Activated T-helper 1 cell treated with anti-CD3 and anti-CD28 coated beads, Interleukin-12 subunit alpha, Interleukin-12 subunit beta, Interleukin-2, Interleukin-4 antibody, amounts not matched to agents 30 ng/mL and 10 ng/mL and 1 ng/mL, durations not matched to agents 14 hours and 24 hours and 36 hours (primary cell): Measurements from ENCODE around the gene PTOV1. TPM values are rescaled to one million over a fixed set of nuclear protein-coding genes. Genes with fewer than 3 reads are reported as not detected.
A peak's percentile ranks its signal among the peaks of the same experiment; 100 is the strongest.
"Not testable (repeated sequence)": the region's sequence is repeated elsewhere in the genome, so short reads cannot be mapped to it uniquely, and the experiment has no call there.

Experiments
- DNase-seq: peaks from one replicate; pipeline ENCODE4 v3.0.0; 2021; ENCODE audit warnings: low spot score
- H3K27ac Mint-ChIP-seq: one replicate; pipeline ENCODE4 v1.8.0; 2021; ENCODE audit warnings: mild to moderate bottlenecking, mixed read lengths
- H3K27me3 Mint-ChIP-seq: one replicate; pipeline ENCODE4 v1.8.0; 2022; ENCODE audit warnings: mild to moderate bottlenecking, moderate library complexity, mixed read lengths; ENCODE audit not compliant: insufficient read depth
- H3K36me3 Mint-ChIP-seq: one replicate; pipeline ENCODE4 v1.8.0; 2021; ENCODE audit warnings: low read depth, mixed read lengths
- H3K4me1 Mint-ChIP-seq: one replicate; pipeline ENCODE4 v1.8.0; 2021; ENCODE audit warnings: low read depth, mixed read lengths
- H3K4me3 Mint-ChIP-seq: one replicate; pipeline ENCODE4 v1.8.0; 2021; ENCODE audit warnings: mild to moderate bottlenecking, moderate library complexity, mixed read lengths
- H3K9me3 Mint-ChIP-seq: one replicate; pipeline ENCODE4 v1.8.0; 2021; ENCODE audit warnings: mixed read lengths
- intact Hi-C: fragments of 100-400 bp; cut with micrococcal nuclease; formaldehyde crosslinking; loops from one replicate; pipeline ENCODE4 v1.15.1; 2024
- total RNA-seq: library from RNA; stranded (reverse); gene quantifications from 2 replicates; pipeline ENCODE4 v1.2.3, GENCODE V29; 2022

The PTOV1 gene
- total RNA-seq, 1 donor from 2014 or later = 113 TPM

DNA sequence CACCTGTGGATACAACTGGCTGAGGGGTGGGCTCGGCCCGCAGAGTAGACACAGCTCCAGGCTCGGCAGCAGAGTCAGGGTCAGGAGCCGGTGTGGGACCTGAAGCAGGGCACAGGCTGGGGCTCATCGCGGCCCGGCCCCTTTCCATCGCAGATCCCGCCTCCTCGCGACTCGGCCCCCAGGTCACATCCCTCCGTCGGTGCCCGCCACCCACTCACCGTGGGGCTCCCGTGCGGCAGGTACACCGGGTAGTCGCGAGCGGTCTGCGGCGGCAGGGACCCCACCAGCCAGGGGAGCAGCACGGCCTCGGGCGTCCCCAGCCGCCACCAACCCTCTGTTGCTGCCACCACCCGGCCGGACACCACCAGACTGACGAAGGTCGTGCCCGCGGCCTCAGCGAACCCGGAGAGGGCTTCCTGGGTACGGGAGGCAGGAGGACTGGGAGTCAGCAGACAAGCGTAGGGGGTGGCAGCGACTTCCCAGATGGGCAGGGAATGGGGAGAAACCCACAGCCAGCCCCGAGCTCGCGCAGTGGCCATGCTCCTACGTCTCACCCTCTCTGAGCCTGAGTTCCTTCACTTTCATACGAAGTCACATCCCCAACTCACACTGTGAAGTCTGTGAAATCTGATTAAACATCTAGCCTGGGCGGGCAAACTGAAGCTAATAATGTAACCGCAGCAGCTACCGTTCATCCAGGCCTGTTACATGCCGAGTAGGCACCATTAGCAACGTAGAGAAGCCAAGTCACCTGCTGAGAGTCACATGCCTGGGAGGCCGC lies 41.6 kb upstream of the PTOV1 start:
- peak; percentile 38 for DNase-seq
- Mint-ChIP-seq H3K4me3 (peak overlapping the region; percentile 85), H3K36me3 (peaks cover 10% of the 10 kb centered on the region), H3K27ac (peak overlapping the region; percentile 77), H3K27me3 (no peaks in the 10 kb centered on the region), H3K4me1 (peaks cover 42% of the 10 kb centered on the region), H3K9me3 (no peaks in the 10 kb centered on the region)
- intact Hi-C loops = no loop called here

GRCh38 chr19:49809941-49810389 lies 41.0 kb upstream of the PTOV1 start:
- peak overlapping the region; percentile 43 for H3K27ac Mint-ChIP-seq
- no peaks in the 10 kb centered on the region for H3K27me3 Mint-ChIP-seq
- peaks cover 10% of the 10 kb centered on the region for H3K36me3 Mint-ChIP-seq
- no peaks in the 10 kb centered on the region for H3K9me3 Mint-ChIP-seq
- DNase-seq = no peak
- H3K4me3 Mint-ChIP-seq = peak overlapping the region; percentile 68
- intact Hi-C loops = loop anchor here (5.0 to 10.0 kb wide), 3 partner anchors 175 to 313 kb away; partner anchors contain the start of genes PRR12 and RPS11
- H3K4me1 Mint-ChIP-seq = peaks cover 42% of the 10 kb centered on the region

GRCh38 chr19:49811328-49811727 lies 39.6 kb upstream of the PTOV1 start:
- no peak overlapping the region for H3K27ac Mint-ChIP-seq
- H3K27me3 Mint-ChIP-seq = no peaks in the 10 kb centered on the region
- DNase-seq = no peak
- H3K9me3 Mint-ChIP-seq = no peaks in the 10 kb centered on the region
- peak overlapping the region; percentile 39 for H3K4me3 Mint-ChIP-seq
- H3K4me1 Mint-ChIP-seq = peaks cover 42% of the 10 kb centered on the region
- H3K36me3 Mint-ChIP-seq = peaks cover 8% of the 10 kb centered on the region
- intact Hi-C loops = loop anchor here (5.0 to 10.0 kb wide), 3 partner anchors 173 to 314 kb away; partner anchors contain the start of genes PRR12 and RPS11

DNA sequence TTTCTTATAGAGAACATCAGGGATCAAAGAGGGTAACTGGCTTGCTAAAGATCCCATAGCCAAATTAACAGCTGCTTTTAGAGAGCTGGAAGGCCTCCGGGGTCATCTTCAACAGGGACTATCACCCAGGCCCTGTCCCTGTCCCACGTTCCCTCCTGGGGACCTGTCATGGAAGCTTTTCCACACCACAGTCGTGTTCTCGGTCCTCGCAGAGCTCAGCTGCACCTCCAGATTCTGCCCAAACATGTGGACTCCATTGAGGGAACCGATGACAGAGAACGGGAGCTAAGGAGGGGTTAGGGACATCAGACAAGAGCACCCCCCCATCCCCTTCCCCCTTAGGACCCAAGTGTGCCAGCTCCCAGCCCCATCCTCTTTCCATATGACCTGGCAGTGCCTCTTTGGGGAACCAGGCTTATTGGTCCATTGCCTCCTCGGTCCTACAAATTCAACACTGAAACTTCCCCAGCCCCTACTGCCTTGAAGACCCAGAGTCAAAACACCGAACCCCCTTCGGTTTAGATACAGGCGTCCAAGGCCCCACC lies 38.4 kb upstream of the PTOV1 start:
- Mint-ChIP-seq H3K9me3 (no peaks in the 10 kb centered on the region), H3K27ac (peak overlapping the region; percentile 95), H3K27me3 (no peaks in the 10 kb centered on the region), H3K4me1 (peaks cover 43% of the 10 kb centered on the region), H3K4me3 (peak overlapping the region; percentile 92), H3K36me3 (peaks cover 7% of the 10 kb centered on the region)
- no peak for DNase-seq
- intact Hi-C loops = loop anchor here (2.0 to 10.0 kb wide), 5 partner anchors 96 to 315 kb away; partner anchors contain the start of genes PRMT1, PRR12 and RPS11

GRCh38 chr19:49812997-49813861 lies 37.7 kb upstream of the PTOV1 start, which contains the start of gene FUZ:
TSS of gene FUZ (minus strand) at chr19:49813292. CDS start at chr19:49813106, 186 bp downstream.
- H3K4me1 Mint-ChIP-seq = peaks cover 36% of the 10 kb centered on the region
- intact Hi-C loops = loop anchor here (1.0 to 10.0 kb wide), 11 partner anchors 47 to 316 kb away; partner anchors contain the start of genes PRMT1, PRR12, RPS11 and RRAS
- peak; percentile 89 for DNase-seq
- peak within 1 kb of the TSS; percentile 95 for H3K27ac Mint-ChIP-seq
- H3K36me3 Mint-ChIP-seq = peaks cover 4% of the 10 kb centered on the region
- no peaks in the 10 kb centered on the region for H3K27me3 Mint-ChIP-seq
- H3K4me3 Mint-ChIP-seq = peak within 1 kb of the TSS; percentile 92
- H3K9me3 Mint-ChIP-seq = no peaks in the 10 kb centered on the region

GRCh38 chr19:49814010-49814409 lies 36.9 kb upstream of the PTOV1 start:
- H3K4me1 Mint-ChIP-seq = peaks cover 33% of the 10 kb centered on the region
- no peak overlapping the region for H3K27ac Mint-ChIP-seq
- DNase-seq = no peak
- H3K4me3 Mint-ChIP-seq = peak overlapping the region; percentile 92
- H3K36me3 Mint-ChIP-seq = peaks cover 4% of the 10 kb centered on the region
- no peaks in the 10 kb centered on the region for H3K9me3 Mint-ChIP-seq
- intact Hi-C loops = loop anchor here (5.0 to 10.0 kb wide), 3 partner anchors 171 to 317 kb away; partner anchors contain the start of genes PRR12 and RPS11
- H3K27me3 Mint-ChIP-seq = no peaks in the 10 kb centered on the region

DNA sequence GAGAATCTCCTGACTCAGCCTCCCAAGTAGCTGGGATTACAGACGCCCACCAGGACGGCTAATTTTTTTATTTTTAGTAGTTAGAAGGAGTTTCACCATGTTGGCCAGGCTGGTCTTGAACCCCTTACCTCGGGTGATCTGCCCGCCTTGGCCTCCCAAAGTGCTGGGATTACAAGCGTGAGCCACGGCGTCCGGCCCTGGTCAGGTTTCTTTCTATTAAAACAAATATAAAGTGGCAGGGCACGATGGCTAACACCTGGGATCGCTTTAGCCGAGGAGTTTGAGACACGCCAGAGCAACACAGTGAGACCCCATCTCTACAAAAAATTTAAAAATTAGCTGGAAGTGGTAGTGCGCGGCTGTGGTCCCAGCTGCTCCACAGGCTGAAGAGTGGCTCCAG lies 34.4 kb upstream of the PTOV1 start:
- Mint-ChIP-seq H3K9me3 (no peaks in the 10 kb centered on the region), H3K4me1 (peaks cover 36% of the 10 kb centered on the region), H3K27ac (no peak overlapping the region), H3K27me3 (no peaks in the 10 kb centered on the region), H3K36me3 (no peaks in the 10 kb centered on the region), H3K4me3 (peak overlapping the region; percentile 42)
- no peak for DNase-seq
- intact Hi-C loops = loop anchor here (10.0 kb wide), 2 partner anchors 168 to 222 kb away; partner anchors contain the start of gene PRR12

- peak; percentile 88 for DNase-seq
- intact Hi-C loops = loop anchor here (1.0 to 10.0 kb wide), 5 partner anchors 32 to 223 kb away; partner anchors contain the start of genes PNKP and PRR12
- H3K4me1 Mint-ChIP-seq = peaks cover 25% of the 10 kb centered on the region
Measured at GRCh38 chr19:49817964-49818648, 32.9 kb upstream of the PTOV1 start, which contains the start of gene MED25. TSS of gene MED25 (plus strand) at chr19:49818289. CDS start at chr19:49818342, 53 bp downstream.

GRCh38 chr19:49818649-49819370 lies 32.1 kb upstream of the PTOV1 start:
- intact Hi-C loops = loop anchor here (1.0 to 10.0 kb wide), 4 partner anchors 48 to 224 kb away; partner anchors contain the start of genes PNKP and PRR12
- no peak for DNase-seq
- peak overlapping the region; percentile 93 for H3K27ac Mint-ChIP-seq
- H3K36me3 Mint-ChIP-seq = peaks cover 9% of the 10 kb centered on the region
- peaks cover 19% of the 10 kb centered on the region for H3K4me1 Mint-ChIP-seq
- no peaks in the 10 kb centered on the region for H3K27me3 Mint-ChIP-seq
- H3K9me3 Mint-ChIP-seq = no peaks in the 10 kb centered on the region
- peak overlapping the region; percentile 94 for H3K4me3 Mint-ChIP-seq

More at GRCh38 chr19:49817964-49818648, 32.9 kb upstream of the PTOV1 start, which contains the start of gene MED25:
- Mint-ChIP-seq H3K9me3 (no peaks in the 10 kb centered on the region), H3K27ac (peak within 1 kb of the TSS; percentile 93), H3K36me3 (peaks cover 2% of the 10 kb centered on the region), H3K4me3 (peak within 1 kb of the TSS; percentile 94), H3K27me3 (no peaks in the 10 kb centered on the region)

DNA sequence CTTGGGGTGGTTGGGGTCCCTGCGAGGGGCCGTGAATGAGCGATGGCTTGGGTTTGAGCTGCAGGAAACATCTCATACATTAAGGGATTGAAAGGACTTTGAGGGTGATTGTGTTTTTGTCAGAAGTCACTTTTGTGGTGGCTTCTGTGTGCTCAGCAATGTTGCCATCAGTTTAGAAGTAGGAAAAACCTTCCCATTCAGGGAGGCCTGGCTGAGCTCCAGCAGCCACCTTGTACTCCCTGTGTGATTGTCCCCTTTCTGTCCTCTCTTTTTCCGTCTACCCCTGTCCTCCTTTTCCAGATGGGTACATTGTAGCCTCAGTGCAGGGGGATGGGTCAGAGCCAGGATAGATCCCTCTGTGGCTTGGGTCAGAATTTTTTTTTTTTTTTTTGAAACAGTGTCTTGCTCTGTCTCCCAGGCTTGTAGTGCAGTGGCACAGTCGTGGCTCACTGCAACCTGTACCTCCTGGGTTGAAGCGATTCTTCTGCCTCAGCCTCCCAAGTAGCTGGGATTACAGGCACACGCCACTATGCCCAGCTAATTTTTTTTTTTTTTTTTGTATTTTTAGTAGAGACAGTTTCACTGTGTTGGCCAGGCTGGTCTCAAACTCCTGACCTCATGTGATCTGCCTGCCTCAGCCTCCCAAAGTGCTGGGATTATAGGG lies 31.4 kb upstream of the PTOV1 start:
- H3K27ac Mint-ChIP-seq = peak overlapping the region; percentile 93
- peaks cover 19% of the 10 kb centered on the region for H3K4me1 Mint-ChIP-seq
- not testable (repeated sequence) for H3K27me3 Mint-ChIP-seq, DNase-seq, H3K36me3 Mint-ChIP-seq, H3K9me3 Mint-ChIP-seq
- intact Hi-C loops = loop anchor here (10.0 kb wide), 2 partner anchors 165 to 225 kb away; partner anchors contain the start of gene PRR12
- H3K4me3 Mint-ChIP-seq = peak overlapping the region; percentile 94

GRCh38 chr19:49820125-49820524 lies 30.8 kb upstream of the PTOV1 start:
- Mint-ChIP-seq H3K9me3 (no peaks in the 10 kb centered on the region), H3K4me1 (peaks cover 19% of the 10 kb centered on the region), H3K27ac (no peak overlapping the region), H3K27me3 (no peaks in the 10 kb centered on the region), H3K36me3 (peaks cover 9% of the 10 kb centered on the region), H3K4me3 (no peak overlapping the region)
- DNase-seq = no peak
- intact Hi-C loops = no loop called here
